CD4-positive, alpha-beta memory T cell (primary cell): ENCODE data around the gene ATP13A1. TPM values are rescaled to one million over a fixed set of nuclear protein-coding genes. Genes with fewer than 3 reads are reported as not detected.
"Not testable (repeated sequence)": the region's sequence is repeated elsewhere in the genome, so short reads cannot be mapped to it uniquely, and the experiment has no call there.

Source experiments
- CTCF ChIA-PET: fragments of 350-600 bp; sonication (Branson Sonifier 250); formaldehyde crosslinking; loops from one replicate; lab custom pipeline; 2021; ENCODE audit warnings: inconsistent platforms; ENCODE audit not compliant: partially characterized antibody; lab: Charles Lee
- POLR2A ChIA-PET: fragments of 350-600 bp; sonication (Branson Sonifier 250); formaldehyde crosslinking; loops from one replicate; lab custom pipeline; 2021; ENCODE audit not compliant: partially characterized antibody; lab: Charles Lee
- DNase-seq, 5 donors: peaks; one replicate each; pipeline versions ENCODE4 v3.0.0 to v3.0.0-alpha.2; 2020 to 2022; ENCODE audit warnings: mixed read lengths in 1 of 5
- H3K27ac ChIP-seq: one replicate; pipeline ENCODE4 v1.7.0; 2013; ENCODE audit warnings: low read depth, low read length
- H3K27me3 ChIP-seq: 2 replicates; pipeline ENCODE4 v1.7.0; 2013; ENCODE audit warnings: mild to moderate bottlenecking, low read length, moderate library complexity; ENCODE audit not compliant: insufficient read depth
- H3K36me3 ChIP-seq: 2 replicates; pipeline ENCODE4 v1.7.0; 2013; ENCODE audit warnings: mild to moderate bottlenecking, low read length, moderate library complexity; ENCODE audit not compliant: insufficient read depth
- H3K4me1 ChIP-seq: 2 replicates; pipeline ENCODE4 v1.7.0; 2013; ENCODE audit warnings: mild to moderate bottlenecking, low read length, moderate library complexity; ENCODE audit not compliant: insufficient read depth
- H3K4me3 ChIP-seq, 2 donors: one replicate each; pipeline ENCODE4 v1.7.0; 2013; ENCODE audit warnings: low read length in 2 of 2, mild to moderate bottlenecking in 1 of 2
- H3K9me3 ChIP-seq, 2 donors: one replicate each; pipeline ENCODE4 v1.7.0; 2013; ENCODE audit warnings: low read length in 2 of 2, control low read depth in 1 of 2; ENCODE audit not compliant: control insufficient read depth in 1 of 2
- H3K27ac Mint-ChIP-seq, 7 donors: one replicate each; pipeline ENCODE4 v1.8.0; 2020 to 2021; ENCODE audit warnings: mixed read lengths in 7 of 7, mild to moderate bottlenecking in 6 of 7, inconsistent platforms in 3 of 7, moderate library complexity in 3 of 7
- H3K27me3 Mint-ChIP-seq, 2 donors: one replicate each; pipeline ENCODE4 v1.8.0; 2020 to 2021; ENCODE audit warnings: mixed read lengths in 2 of 2
- H3K36me3 Mint-ChIP-seq, 2 donors: one replicate each; pipeline ENCODE4 v1.8.0; 2020 to 2021; ENCODE audit warnings: mixed read lengths in 2 of 2, inconsistent platforms in 1 of 2, mild to moderate bottlenecking in 1 of 2
- H3K4me1 Mint-ChIP-seq, 4 donors: one replicate each; pipeline ENCODE4 v1.8.0; 2020 to 2021; ENCODE audit warnings: mixed read lengths in 4 of 4, mild to moderate bottlenecking in 1 of 4
- H3K4me3 Mint-ChIP-seq, 8 donors: one replicate each; pipeline ENCODE4 v1.8.0; 2020 to 2021; ENCODE audit warnings: mixed read lengths in 8 of 8, mild to moderate bottlenecking in 7 of 8, moderate library complexity in 6 of 8, inconsistent platforms in 3 of 8
- H3K9me3 Mint-ChIP-seq, 8 donors: one replicate each; pipeline ENCODE4 v1.8.0; 2020 to 2021; ENCODE audit warnings: mixed read lengths in 8 of 8, mild to moderate bottlenecking in 5 of 8, inconsistent platforms in 3 of 8, moderate library complexity in 1 of 8
- intact Hi-C: fragments of 100-400 bp; cut with micrococcal nuclease; formaldehyde crosslinking; loops from one replicate; pipeline ENCODE4 v1.15.1; 2023
- polyA plus RNA-seq, 2 donors: library from polyadenylated mRNA; unstranded; fragments of 300-500 nt; fragmentation: Illumina TruSeq; gene quantifications; one replicate each; pipeline ENCODE4 v1.2.3, GENCODE V29; 2021
- total RNA-seq, 2 experiments: library from RNA; stranded (reverse); gene quantifications; one replicate each; pipeline ENCODE4 v1.2.3, GENCODE V29; 2021

Gene ATP13A1
- total RNA-seq (100 to 1,000 TPM; 137 to 139 TPM), polyA plus RNA-seq (10 to 100 TPM; 21.3 to 54.7 TPM)

- Histone ChIP-seq H3K9me3 (no peaks in the 10 kb centered on the region), H3K4me3 (peak within 1 kb of the TSS; percentile 78 to 89), H3K27me3 (no peaks in the 10 kb centered on the region), H3K4me1 (peaks cover 58% of the 10 kb centered on the region), H3K27ac (peak within 1 kb of the TSS; percentile 89), H3K36me3 (peaks cover 18% of the 10 kb centered on the region)
- intact Hi-C loops, result loop anchor here (1.0 to 10.0 kb wide), 9 partner anchors 21 to 471 kb away; partner anchors contain the start of genes BORCS8, GATAD2A, GMIP and LPAR2
- Mint-ChIP-seq H3K4me3 (peak within 1 kb of the TSS; percentile 92 to 96 (median 93)), H3K27me3 (no peaks in the 10 kb centered on the region), H3K4me1 (peaks cover 24 to 51% (median 38%) of the 10 kb centered on the region in 4 donors), H3K36me3 (peaks cover 8 to 39% of the 10 kb centered on the region in 2 donors), H3K27ac (peak within 1 kb of the TSS; percentile 95 to 99 (median 98)), H3K9me3 (peaks cover 0 to 9% (median 2%) of the 10 kb centered on the region in 8 donors)
- ChIA-PET POLR2A (interaction anchor here (0.6 to 8.2 kb wide), 34 partner anchors 8 to 389 kb away, joined by 3 to 135 read pairs (median 4); partner anchors contain the start of genes GMIP, LPAR2, PBX4 and ZNF14), CTCF (interaction anchor here (1.4 to 4.2 kb wide), 4 partner anchors 14 to 131 kb away, joined by 3 to 12 read pairs (median 7); partner anchors contain the start of gene GMIP)
- peak; percentile 95 to 98 (median 96) for DNase-seq
These were observed at the start of gene ATP13A1 for GRCh38 chr19:19663256-19664120. ATP13A1 (minus strand) TSS chr19:19663676; CDS start chr19:19663666, 10 bp downstream.

GRCh38 chr19:19711934-19712828, 48.7 kb upstream of the ATP13A1 start:
- Histone ChIP-seq H3K27ac (no peak overlapping the region), H3K36me3 (peaks cover 47% of the 10 kb centered on the region), H3K27me3 (no peaks in the 10 kb centered on the region), H3K9me3 (peaks cover 32 to 87% of the 10 kb centered on the region in 2 donors), H3K4me3 (no peak overlapping the region), H3K4me1 (no peaks in the 10 kb centered on the region)
- intact Hi-C loops, result no loop called here
- no peak overlapping the region for H3K27ac Mint-ChIP-seq
- peaks cover 0 to 100% (median 90%) of the 10 kb centered on the region in 8 donors for H3K9me3 Mint-ChIP-seq
- ChIA-PET CTCF (no interaction called here), POLR2A (interaction anchor here (1.1 kb wide), 1 partner anchor 21 kb away, joined by 4 read pairs; the partner anchor contains the start of gene ZNF14)
- H3K36me3 Mint-ChIP-seq, result peaks cover 58 to 71% of the 10 kb centered on the region in 2 donors
- H3K27me3 Mint-ChIP-seq, result no peaks in the 10 kb centered on the region
- H3K4me1 Mint-ChIP-seq, result peaks cover 0 to 2% (median under 1%) of the 10 kb centered on the region in 4 donors
- H3K4me3 Mint-ChIP-seq, result no peak overlapping the region
- DNase-seq, result no peak

DNA sequence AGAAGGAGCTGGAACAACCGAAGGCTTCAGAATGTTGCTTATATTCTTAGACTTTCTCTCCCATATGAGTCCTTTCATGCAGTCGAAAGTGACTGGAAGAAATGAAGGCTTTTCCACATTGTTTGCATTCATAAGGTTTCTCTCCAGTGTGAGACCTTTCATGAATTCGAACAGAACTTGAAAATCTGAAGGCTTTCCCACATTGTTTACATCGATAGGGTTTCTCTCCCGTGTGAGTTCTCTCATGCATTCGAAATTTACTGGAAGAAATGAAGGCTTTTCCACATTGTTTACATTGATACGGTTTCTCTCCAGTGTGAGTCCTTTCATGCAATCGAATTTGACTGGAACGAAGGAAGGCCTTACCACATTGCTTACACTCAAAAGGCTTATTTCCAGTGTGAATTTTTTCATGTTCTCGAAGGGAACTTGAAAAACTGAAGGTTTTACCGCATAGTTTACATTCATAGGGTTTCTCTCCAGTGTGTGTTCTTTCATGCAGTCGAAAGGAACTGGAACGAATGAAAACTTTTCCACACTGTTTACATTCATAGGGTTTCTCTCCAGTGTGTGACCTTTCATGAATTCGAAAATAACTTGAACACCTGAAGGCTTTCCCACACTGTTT, 47.9 kb upstream of the ATP13A1 start:
- no peaks in the 10 kb centered on the region for H3K4me1 ChIP-seq
- peaks cover 42% of the 10 kb centered on the region for H3K36me3 ChIP-seq
- peak overlapping the region; percentile 2 to 4 for H3K4me3 ChIP-seq
- peaks cover 34 to 86% of the 10 kb centered on the region in 2 donors for H3K9me3 ChIP-seq
- no peak overlapping the region for H3K27ac ChIP-seq
- H3K27ac Mint-ChIP-seq, result no peak overlapping the region
- peaks cover 56 to 70% of the 10 kb centered on the region in 2 donors for H3K36me3 Mint-ChIP-seq
- no peak for DNase-seq
- H3K9me3 Mint-ChIP-seq, result peaks cover 0 to 100% (median 89%) of the 10 kb centered on the region in 8 donors
- no peak overlapping the region for H3K4me3 Mint-ChIP-seq
- POLR2A ChIA-PET, result interaction anchor here (0.8 to 1.0 kb wide), 2 partner anchors 9 to 42 kb away, joined by 3 to 4 read pairs; no protein-coding TSS in a partner anchor
- H3K27me3 Mint-ChIP-seq, result no peaks in the 10 kb centered on the region
- intact Hi-C loops, result no loop called here
- peaks cover 0 to 3% (median 0%) of the 10 kb centered on the region in 4 donors for H3K4me1 Mint-ChIP-seq
- CTCF ChIA-PET, result no interaction called here
- no peaks in the 10 kb centered on the region for H3K27me3 ChIP-seq

DNA sequence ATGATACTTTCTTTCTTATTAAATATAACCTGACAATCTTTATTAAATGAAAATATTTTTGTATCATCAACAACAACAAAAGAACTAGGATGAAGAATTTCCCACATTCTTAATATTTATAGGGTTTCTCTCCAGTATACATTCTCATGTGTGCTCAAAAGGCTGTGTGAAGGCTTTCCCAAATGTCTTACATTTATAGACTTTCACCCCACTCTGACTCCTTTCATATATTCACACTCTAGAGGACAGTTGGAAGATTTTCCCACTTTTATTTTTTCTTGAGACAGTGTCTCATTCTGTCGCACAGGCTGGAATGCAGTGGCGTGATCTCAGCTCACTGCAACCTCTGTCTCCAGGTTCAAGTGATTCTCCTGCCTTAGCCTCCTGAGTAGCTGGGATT, 47.0 kb upstream of the ATP13A1 start:
- CTCF ChIA-PET, result interaction anchor here (1.6 kb wide), 1 partner anchor 22 kb away, joined by 3 read pairs; the partner anchor contains the start of gene ZNF14
- H3K4me3 ChIP-seq, result peak overlapping the region; percentile 4 to 10
- Mint-ChIP-seq H3K36me3 (peaks cover 53 to 68% of the 10 kb centered on the region in 2 donors), H3K9me3 (peaks cover 0 to 100% (median 89%) of the 10 kb centered on the region in 8 donors), H3K4me1 (peaks cover 0 to 3% (median 0%) of the 10 kb centered on the region in 4 donors), H3K27me3 (no peaks in the 10 kb centered on the region), H3K27ac (no peak overlapping the region), H3K4me3 (peak overlapping the region in 1 of 8 donors; percentile 49)
- POLR2A ChIA-PET, result interaction anchor here (0.8 to 1.0 kb wide), 2 partner anchors 10 to 41 kb away, joined by 3 to 4 read pairs; no protein-coding TSS in a partner anchor
- intact Hi-C loops, result no loop called here
- H3K4me1 ChIP-seq, result no peaks in the 10 kb centered on the region
- DNase-seq, result no peak
- peaks cover 38% of the 10 kb centered on the region for H3K36me3 ChIP-seq
- no peak overlapping the region for H3K27ac ChIP-seq
- H3K27me3 ChIP-seq, result no peaks in the 10 kb centered on the region
- H3K9me3 ChIP-seq, result peaks cover 34 to 79% of the 10 kb centered on the region in 2 donors

DNA sequence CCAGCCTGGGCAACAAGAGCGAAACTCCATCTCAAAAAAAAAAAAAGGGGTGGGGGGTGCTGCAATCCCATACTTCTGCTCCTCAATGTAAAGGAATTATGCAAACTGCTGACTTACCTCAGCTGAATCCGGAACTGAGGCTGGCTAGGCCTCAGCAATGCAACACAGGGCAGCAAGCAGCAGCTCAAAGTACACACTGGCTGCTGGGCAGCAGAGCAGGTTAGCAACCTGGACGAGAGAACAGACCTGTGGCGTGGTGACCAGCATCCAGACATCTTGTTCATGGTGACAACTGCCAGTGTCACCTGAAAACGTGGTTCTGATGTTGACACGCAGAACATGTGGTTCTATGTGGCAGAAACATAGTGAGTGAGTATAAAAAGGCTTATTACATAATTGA, 41.4 kb upstream of the ATP13A1 start:
- no peak overlapping the region for H3K27ac Mint-ChIP-seq
- no peaks in the 10 kb centered on the region for H3K36me3 ChIP-seq
- no peak overlapping the region for H3K4me3 Mint-ChIP-seq
- ChIA-PET POLR2A (interaction anchor here (0.8 to 1.2 kb wide), 3 partner anchors 27 to 37 kb away, joined by 3 to 7 read pairs (median 4); partner anchors contain the start of gene ZNF101), CTCF (no interaction called here)
- no peak overlapping the region for H3K4me3 ChIP-seq
- no peaks in the 10 kb centered on the region for H3K27me3 Mint-ChIP-seq
- H3K9me3 Mint-ChIP-seq, result peaks cover 0 to 92% (median 78%) of the 10 kb centered on the region in 8 donors
- no peak for DNase-seq
- intact Hi-C loops, result no loop called here
- no peak overlapping the region for H3K27ac ChIP-seq
- H3K4me1 ChIP-seq, result no peaks in the 10 kb centered on the region
- H3K9me3 ChIP-seq, result peaks cover 16 to 43% of the 10 kb centered on the region in 2 donors
- H3K27me3 ChIP-seq, result no peaks in the 10 kb centered on the region
- H3K4me1 Mint-ChIP-seq, result peaks cover 0 to 3% (median 0%) of the 10 kb centered on the region in 4 donors
- peaks cover 38 to 48% of the 10 kb centered on the region in 2 donors for H3K36me3 Mint-ChIP-seq

GRCh38 chr19:19700493-19700892, 37.0 kb upstream of the ATP13A1 start:
- H3K27me3 Mint-ChIP-seq, H3K4me3 ChIP-seq, intact Hi-C loops, H3K27ac Mint-ChIP-seq, H3K4me1 ChIP-seq, H3K36me3 ChIP-seq, H3K4me3 Mint-ChIP-seq, H3K27me3 ChIP-seq, H3K4me1 Mint-ChIP-seq, CTCF ChIA-PET, DNase-seq, H3K27ac ChIP-seq: not testable (repeated sequence)
- Mint-ChIP-seq H3K36me3 (peaks cover 24 to 30% of the 10 kb centered on the region in 2 donors), H3K9me3 (peaks cover 0 to 58% (median 45%) of the 10 kb centered on the region in 8 donors)
- POLR2A ChIA-PET, result interaction anchor here (0.9 kb wide), 1 partner anchor 121 kb away, joined by 3 read pairs; the partner anchor contains the start of gene ZNF506
- peaks cover 0 to 11% of the 10 kb centered on the region in 2 donors for H3K9me3 ChIP-seq
